Umbilical cord (tissue), 2 donors: ENCODE measurements around the gene TBC1D17. TPM values are rescaled to one million over a fixed set of nuclear protein-coding genes. Genes with fewer than 3 reads are reported as not detected.

ENCODE experiments used
- DNase-seq: peaks from one replicate; pipeline ENCODE4 v3.0.0-alpha.2; 2015; ENCODE audit warnings: low spot score
- total RNA-seq: library from RNA; depleted of rRNA; stranded (reverse); fragments of >200 nt; gene quantifications from one replicate; pipeline ENCODE4 v1.2.3, GENCODE V29; 2014; ENCODE audit warnings: low replicate concordance; ENCODE audit not compliant: insufficient read depth

TBC1D17 gene
- 4.1 TPM for total RNA-seq

DNA sequence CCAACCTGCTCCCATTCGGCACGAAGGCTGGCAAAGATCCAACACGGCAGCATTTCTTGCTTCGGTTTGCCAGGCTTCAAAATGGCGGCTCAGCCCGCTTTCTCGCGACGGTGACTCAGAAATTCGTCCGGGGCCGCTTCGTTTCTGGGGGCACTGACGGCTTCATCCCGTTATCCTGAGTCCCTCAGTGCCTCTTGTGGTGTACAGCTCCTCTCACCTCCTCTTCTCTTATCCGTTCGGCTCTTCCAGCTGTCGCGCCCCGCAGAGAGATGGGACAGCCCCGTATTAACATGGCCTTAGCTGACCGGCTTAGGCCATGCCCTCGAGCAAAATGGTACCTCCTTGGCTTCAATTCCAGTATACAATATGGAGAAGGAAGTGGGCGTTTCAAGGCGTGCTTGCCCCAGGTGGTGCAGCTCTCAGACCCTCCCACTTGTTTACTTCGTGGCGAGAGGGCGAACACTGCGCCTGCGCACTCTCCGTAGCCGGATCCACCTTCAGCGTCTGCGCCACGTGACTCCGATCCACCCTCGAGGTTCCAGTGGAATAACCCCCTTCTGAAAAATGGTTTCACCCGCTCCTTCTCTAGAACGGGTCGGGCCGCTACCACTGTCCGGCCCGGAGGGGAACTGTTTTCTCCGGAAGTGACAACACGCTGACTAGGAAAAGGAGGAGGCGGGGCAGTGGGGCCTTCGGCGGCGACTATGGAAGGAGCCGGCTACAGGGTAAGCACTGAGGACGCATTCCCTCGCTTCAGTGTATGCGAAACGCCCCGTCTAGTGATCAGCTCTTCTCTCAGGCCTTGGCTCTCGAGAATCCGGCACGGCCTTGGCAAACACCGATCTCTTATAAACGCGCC is at the start of gene TBC1D17, which contains the start of gene AKT1S1:
TSS of gene TBC1D17 (plus strand) at position 683 of the 859 bp plus-strand sequence. CDS start at position 705, 22 bp downstream.
TSS of gene AKT1S1 (minus strand) at position 336 of the 859 bp plus-strand sequence. CDS start 4,060 bp downstream, outside the sequence.
- DNase-seq = peak; percentile 100

DNA sequence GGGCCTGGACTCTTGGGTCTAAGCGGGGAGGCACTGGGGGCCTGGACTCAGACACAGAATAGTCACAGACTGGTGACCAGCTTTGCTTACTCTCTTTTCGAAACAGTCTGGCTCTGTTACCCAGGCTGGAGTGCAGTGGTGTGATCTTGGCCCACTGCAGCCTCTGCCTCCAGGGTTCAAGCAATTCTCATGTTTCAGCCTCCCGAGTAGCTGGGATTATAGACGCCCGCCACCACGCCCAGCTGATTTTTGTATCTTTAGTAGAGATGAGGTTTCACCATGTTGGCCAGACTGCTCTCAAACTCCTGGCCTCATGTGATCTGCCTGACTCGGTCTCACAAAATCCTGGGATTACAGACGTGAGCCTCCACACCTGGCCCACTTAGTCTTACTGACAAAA is 48.3 kb upstream of the TBC1D17 start:
- DNase-seq = no peak

DNA sequence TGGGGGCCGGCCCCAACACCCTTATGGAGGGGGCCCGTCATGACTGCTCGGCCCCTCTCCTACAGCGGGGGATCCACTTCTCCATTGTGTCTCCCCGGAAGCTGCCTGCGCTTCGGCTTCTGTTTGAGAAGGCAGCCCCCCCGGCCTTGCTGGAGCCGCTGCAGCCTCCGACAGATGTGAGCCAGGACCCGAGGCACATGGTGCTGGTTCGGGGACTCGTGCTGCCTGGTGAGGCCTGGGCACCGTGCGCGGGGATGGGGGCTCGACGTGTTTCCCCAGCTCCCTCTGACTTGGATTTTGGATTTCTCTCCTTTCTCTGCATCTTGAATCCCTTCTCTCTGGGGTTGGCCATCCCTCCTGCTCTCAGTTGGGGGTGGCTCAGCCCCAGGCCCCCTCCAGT is 47.8 kb upstream of the TBC1D17 start:
- DNase-seq = no peak

DNA sequence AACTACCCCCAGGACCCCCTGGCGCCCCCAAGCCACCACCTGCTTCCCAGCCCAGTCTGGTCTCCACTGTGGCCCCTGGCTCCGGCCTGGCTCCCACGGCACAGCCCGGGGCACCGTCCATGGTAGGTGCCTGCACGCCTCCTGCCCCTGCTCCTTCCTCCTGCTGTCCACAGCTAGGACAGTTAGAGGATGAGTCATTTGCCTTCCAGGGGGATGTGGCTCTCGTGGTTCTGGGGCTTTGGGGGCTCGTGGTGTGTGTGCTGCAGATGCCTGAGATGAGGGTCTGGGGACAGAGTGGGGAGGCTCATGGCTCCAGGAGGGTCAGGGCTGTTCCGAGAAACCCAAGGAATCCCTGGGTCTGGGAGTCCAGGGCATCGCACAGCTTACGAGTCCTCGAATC is 46.7 kb upstream of the TBC1D17 start:
- DNase-seq = no peak

DNA sequence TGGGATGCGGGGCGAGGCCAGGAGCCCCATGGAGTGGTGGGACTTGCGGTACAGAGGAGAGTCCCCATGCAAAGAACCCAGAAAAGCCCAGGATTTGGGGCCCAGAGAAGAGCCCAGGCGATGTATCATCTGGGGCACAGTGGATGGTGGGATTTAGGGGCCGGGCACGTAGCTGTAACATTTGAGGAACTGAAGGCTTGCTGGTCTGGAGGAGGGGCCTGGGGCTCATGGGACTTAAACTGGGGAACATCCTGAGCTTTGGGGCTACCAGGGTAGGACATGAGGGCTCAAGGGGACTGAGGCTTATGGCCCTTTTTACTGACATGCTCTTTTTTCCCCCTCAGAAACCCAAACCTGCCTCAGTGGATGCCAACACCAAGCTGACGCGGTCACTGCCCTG is 45.9 kb upstream of the TBC1D17 start:
- DNase-seq = no peak

DNA sequence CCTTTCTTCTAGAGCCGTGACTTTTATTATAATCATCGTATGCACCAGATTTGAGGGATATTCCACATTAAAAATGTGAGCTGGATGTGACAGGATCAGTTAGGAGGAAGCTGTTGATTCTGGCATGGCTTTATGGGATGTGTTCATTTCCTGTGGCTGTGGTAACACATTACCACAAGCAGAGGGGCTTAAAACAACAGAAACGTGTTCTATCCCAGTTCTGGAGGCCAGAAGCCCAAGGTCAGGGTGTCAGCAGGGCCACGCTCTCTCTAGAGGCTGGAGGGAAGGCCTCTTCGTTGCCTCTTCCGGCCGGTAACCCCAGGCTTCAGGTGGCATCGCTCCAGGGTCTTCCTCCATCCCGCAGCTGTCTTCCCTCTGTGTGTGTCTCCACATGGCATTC is 44.9 kb upstream of the TBC1D17 start:
- no peak for DNase-seq

DNA sequence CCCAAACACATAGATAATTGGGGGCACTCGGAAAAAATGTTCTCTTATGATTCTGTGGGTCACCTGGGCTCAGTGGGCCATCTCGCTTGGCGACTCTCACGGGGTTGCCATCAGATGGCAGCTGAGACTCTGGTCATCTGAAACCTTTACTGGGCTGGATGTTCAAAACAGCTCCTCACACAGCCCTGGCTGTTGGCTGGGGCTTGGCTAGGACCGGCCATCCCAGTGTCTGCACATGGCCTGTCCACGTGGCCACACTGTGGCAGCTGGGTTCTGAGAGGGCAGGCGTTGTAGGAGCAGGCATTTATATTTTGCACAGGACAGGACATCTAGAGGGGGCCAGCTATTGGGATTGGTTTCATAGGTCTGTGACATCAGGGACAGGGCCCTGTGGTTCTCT is 43.9 kb upstream of the TBC1D17 start:
- no peak for DNase-seq

DNA sequence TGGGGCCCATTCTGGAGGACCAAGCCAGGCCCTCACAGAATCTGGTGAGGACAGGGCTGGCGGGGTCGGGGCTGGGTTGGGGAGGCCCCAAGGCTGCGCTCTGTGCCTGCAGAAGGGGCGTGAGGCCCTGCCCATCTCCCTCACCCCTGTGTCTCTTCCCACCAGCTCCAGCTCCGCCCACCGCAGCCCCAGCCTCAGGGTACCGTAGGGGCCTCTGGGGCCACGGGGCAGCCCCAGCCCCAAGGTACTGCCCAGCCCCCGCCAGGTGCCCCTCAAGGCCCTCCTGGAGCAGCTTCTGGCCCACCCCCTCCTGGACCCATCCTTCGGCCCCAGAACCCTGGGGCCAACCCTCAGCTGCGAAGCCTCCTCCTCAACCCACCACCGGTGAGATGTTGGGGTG is 41.9 kb upstream of the TBC1D17 start:
- no peak for DNase-seq

DNA sequence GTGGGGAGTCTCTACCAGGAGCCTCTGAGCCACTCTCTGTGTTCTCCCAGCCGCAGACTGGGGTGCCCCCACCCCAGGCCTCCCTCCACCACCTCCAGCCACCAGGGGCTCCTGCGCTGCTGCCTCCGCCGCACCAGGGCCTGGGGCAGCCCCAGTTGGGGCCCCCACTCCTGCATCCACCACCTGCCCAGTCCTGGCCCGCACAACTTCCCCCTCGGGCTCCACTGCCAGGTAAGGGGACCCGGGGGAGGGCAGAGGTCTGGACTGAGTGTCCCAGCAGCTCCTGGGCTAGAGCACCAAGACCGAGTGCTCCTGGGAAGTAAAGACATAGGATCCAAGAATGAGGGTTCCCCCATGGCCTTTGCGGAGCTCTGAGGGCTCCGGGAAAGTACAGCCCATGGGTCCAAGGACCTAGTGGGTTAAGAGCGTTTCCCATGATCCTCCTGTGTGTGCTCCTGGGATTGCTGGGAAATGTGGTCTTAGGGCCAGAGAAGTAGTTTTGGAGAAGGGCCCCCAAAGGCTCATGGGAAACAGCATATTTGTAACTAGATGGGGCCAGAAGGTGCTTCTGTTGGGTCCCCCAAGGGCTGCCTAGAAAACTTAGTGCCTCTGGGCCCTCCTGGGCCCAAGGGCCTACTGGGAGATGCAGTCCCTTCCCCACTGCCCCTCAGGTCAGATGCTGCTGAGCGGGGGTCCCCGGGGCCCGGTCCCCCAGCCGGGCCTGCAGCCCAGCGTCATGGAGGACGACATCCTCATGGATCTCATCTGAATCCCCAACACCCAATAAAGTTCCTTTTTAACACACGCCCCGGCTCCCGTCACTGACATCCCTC is 41.1 kb upstream of the TBC1D17 start:
- no peak for DNase-seq

DNA sequence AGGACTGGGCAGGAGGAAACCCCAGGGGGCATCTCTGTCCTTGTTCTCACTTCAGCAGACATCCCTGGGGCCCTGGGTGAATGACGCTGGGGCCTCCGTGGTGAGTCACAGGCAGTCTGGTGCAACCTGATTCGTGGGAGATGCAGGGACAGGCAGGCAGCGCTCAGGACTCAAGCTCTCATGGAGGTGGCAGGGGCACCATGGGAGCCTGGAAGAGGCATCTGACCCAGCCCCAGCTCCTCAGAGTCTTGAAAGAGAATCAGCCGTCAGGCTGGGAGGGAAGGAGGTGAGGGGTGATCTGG is 40.5 kb upstream of the TBC1D17 start:
- no peak for DNase-seq

DNA sequence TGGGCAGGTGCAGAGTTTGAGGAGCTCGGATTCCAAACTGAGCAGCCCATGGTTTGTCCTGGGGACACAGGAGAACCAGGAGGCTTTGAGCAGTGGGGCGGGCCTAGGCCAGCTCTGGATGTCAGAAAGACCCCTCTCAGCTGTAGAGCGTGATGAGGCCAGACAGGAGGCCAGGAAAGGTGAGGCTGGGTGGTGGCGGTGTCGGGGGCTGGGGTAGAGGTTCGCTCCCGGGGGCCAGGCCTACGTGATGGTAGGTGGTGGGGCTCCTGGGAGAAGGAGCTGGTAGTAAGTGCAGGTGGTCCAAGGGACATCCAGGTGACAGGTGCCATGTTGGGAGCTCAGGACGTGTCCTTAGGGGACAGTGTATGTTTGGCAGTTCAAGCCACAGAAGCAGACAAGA is 40.1 kb upstream of the TBC1D17 start:
- no peak for DNase-seq

DNA sequence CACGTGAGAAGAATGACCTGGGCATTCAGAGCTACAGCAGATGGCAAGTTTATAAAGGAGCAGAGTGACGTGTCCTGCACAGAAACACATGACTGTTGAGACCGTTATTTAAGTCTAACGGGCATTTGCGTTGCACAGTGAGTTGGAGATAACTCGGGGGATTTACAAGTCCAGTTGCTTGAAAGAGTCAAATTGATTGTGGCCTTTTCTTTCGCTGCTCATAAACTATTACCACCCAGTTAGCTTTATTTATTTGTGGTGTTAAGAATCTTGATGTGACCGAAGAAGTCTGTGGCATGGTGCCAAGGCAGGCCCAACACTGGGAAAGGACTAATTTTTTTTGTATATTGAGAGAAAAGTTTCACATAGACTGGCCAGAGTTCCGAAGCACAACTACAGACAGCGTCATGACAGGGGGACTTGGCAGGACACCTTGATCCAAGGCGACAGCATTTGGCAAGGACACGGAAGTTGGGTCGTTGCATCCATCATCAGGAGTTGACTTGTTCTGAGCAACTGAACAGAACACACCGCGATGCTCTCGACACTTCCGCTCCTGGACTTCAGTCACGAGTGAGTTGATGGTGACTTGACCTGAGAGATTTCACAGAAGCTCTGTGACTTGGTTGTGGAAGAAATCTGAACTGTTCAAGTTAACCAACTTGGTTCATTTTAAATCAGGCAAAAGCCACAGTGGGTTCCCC is 38.5 kb upstream of the TBC1D17 start:
- DNase-seq = no peak

DNA sequence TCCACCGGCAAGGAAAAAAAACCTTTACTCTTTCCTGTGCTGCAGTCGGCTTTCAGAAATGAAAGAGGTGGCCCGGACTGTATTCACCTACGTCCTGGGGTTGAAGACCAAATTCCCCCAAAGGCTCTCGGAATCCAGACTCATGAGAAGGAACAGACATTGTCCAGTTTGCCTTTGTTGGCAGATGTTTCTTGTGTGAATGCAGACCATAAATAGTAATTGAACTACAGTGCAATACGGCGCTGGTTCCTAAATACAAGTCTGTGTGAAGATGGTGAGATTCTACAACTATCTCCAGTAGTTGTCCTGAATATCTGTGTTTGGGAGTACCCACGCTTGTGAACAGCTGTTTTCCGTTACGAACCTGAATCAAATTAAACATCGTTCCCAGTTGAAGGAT is 37.8 kb upstream of the TBC1D17 start:
- DNase-seq = no peak

DNA sequence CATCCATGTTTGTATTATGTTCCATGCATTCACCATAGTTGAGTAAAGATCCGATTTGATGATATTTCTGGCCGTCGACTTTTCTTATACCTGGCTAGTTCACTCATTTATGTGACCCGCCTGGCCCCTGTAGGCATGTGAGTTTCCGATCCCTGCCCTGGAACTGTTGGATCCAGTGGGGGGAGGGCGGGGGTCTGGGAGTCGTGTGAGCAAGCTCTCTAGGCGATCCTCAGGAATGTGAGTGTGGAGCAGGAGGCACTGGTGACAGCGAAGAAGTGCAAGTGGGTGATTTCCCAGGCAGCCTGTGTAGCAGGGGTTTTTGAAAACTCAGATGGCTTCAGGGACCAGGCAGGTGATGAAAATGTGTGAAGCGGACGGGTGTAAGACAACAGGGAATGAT is 37.2 kb upstream of the TBC1D17 start:
- DNase-seq = no peak

DNA sequence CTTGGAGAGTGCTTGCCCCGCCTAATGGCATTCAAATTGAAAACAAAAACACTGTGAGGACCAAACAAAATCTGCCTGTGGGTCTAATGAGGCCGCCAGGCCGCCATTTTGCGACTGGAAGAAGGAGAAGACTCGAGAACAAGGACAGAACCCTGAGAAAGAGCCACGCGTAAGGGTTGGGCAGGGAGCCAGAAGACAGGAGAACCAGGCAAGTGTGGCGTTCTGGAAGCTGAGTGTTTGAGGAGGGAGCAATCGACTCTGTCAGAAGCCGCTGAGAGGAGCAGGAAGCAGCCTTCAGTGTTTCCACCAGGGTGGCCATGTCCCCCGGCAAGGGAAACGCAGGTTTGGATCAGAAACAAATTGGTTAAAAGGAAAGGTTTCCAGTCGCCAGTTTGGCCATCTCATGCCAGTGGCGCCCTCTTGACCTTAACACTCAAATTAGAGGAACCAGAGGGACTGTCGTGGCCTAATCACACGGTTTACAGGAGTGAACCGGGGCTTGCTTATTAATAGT is 36.7 kb upstream of the TBC1D17 start:
- DNase-seq = no peak

DNA sequence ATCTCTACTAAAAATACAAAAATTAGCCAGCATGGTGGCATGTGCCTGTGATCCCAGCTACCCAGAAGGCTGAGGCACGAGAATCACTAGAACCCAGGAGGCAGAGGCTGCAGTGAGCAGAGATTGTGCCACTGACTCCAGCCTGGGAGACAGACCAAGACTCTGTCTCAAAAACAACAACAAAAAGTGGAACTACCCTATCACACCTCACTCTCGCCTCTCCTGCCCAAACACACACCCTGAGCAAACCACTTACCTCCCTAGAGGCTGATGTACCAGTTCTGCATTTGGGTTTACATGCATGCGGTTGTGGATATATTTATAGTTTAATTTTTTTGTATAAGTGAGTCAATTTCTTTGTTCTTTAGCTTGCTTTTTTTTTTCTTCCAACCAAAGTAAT is 34.2 kb upstream of the TBC1D17 start:
- no peak for DNase-seq

DNA sequence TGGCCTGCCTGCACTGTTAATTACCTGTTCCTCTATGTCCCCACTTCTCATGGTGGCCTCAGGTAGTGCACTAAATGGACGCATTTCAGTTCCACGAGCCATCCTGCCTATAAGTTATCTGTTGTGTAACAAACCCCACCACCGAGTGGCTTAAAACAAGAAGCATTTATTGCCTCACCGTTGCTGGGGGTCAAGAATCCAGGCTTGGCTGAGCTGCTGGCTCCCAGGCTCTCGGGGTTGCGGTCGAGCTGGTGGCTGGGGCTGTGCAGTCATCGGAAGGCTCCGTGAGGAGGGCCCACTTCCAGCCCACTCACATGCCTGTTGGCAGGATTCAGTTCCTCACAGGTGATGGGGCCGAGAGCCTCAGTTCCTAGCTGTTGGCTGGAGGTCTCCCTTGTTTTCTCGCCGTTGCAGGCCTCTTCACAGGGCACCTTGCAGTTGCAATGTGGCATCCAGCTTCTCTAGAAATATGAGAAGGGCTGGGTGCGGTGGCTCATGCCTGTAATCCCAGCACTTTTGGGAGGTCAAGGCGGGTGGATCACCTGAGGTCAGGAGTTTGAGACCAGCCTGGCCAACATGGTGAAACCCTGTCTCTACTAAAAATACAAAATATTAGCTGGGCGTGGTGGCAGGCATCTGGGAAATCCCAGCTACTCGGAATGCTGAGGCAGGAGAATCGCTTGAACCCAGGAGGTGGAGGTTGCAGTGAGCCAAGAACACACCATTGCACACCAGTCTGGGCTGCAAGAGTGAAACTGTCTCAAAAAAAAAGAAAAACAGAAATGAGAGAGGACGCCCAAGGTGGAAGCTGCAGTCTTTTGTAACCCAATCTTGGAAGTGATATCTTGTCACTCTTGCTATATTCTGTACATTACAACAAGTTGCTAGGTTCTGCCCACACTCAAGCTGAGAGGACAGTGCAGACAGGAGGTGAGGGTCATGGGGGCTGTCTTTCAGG is 33.1 kb upstream of the TBC1D17 start:
- no peak for DNase-seq

DNA sequence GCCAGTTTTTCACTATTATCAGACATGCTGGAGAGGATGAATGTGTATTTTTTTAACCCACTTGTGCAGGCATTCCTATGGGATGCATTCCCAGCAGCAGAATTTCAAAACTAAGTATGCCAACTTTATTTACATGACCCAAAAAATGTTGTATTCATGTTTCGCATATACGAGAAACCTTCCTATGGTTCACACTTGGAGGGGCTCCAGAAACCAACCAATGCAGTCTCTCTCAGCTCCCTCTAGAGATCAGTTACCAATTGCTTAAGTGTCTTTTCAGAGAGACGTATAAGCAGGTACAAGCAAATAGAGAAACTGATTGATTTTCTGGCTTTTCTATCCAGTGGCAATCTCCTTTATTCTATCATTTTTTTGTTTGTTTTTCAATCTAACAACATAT is 32.1 kb upstream of the TBC1D17 start:
- no peak for DNase-seq

DNA sequence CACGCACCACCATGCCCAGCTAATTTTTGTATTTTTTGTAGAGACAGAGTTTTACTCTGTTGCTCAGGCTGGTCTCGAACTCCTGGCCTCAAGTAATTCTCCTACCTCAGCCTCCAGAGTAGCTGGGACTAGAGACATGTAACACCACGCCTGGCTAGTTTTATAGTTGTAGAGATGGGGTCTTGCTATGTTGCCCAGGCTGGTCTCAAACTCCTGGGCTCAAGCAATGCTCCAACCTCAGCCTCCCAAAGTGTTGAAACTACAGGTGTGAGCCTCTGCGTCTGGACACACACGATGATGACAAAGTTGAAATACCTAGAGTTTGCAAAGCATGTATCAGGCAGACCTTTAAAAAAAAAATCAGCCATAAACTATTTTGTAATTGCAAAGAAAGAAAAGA is 31.1 kb upstream of the TBC1D17 start:
- no peak for DNase-seq

DNA sequence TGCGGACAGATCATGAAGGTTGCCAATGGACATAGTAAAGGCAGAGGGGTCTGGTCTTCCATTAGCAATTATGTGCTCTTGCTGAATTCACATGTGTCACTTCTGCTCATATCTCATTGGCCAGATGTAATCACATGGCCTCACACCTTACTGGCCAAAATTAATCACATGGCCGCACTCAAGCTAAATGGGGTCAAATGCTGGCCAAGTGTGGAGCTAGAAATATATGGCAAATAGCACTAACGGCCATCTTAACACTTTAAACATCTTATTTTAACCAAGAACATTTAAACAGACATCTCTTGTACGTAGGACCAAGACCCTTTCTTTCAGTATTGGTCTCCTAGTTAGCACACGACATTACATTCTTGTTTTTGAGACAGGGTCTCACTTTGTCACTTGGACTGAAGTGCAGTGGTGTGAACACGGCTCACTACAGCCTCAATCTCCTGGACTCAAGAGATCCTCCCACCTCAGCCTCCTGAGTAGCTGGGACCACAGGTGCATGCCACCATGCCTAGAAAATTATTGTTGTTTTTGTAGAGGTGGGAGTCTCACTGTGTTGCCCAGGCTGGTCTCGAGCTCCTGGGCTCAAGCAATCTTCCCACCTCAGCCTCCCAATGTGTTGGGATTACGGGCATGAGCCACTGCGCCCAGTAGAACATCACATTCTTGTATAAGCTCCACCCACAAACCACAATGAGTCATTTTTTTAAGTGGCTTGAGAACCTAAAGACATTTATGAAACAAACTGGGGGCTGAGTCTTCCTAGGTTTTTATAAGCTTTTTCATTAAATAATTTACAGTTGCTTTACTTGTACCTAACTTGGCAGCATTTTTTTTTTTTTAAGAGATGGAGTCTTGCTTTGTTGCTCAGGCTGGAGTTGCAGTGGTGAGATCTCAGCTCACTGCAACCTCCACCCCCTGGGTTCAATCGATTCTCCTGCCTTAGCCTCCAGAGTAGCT is 29.5 kb upstream of the TBC1D17 start:
- DNase-seq = no peak
